ENCODE data around the gene LEO1. TPM values are rescaled to one million over a fixed set of nuclear protein-coding genes. Genes with fewer than 3 reads are reported as not detected.
A peak's percentile ranks its signal among the peaks of the same experiment; 100 is the strongest.

LEO1 gene
- total RNA-seq, 1 donor from 2014 or later: 25.5 TPM

- Mint-ChIP-seq H3K4me1 (ENCODE audit: unreplicated experiment) (peaks cover 41% of the 10 kb centered on the region), H3K27me3 (ENCODE audit: unreplicated experiment) (peaks cover 11% of the 10 kb centered on the region), H3K9me3 (ENCODE audit: unreplicated experiment) (no peaks in the 10 kb centered on the region), H3K4me3 (ENCODE audit: unreplicated experiment) (peak within 1 kb of the TSS; percentile 99), H3K36me3 (ENCODE audit: low read depth, unreplicated experiment) (peaks cover 10% of the 10 kb centered on the region), H3K27ac (ENCODE audit: unreplicated experiment) (peak within 1 kb of the TSS; percentile 96)
- TF ChIP-seq, protein P1, sequence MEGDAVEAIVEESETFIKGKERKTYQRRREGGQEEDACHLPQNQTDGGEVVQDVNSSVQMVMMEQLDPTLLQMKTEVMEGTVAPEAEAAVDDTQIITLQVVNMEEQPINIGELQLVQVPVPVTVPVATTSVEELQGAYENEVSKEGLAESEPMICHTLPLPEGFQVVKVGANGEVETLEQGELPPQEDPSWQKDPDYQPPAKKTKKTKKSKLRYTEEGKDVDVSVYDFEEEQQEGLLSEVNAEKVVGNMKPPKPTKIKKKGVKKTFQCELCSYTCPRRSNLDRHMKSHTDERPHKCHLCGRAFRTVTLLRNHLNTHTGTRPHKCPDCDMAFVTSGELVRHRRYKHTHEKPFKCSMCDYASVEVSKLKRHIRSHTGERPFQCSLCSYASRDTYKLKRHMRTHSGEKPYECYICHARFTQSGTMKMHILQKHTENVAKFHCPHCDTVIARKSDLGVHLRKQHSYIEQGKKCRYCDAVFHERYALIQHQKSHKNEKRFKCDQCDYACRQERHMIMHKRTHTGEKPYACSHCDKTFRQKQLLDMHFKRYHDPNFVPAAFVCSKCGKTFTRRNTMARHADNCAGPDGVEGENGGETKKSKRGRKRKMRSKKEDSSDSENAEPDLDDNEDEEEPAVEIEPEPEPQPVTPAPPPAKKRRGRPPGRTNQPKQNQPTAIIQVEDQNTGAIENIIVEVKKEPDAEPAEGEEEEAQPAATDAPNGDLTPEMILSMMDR (IDR thresholded peaks at IDR 0.05; ENCODE audit: unreplicated experiment): no peak
- peak; percentile 97 for DNase-seq (ENCODE audit: low spot score)
Observed at GRCh38 chr15:52018693-52019393, 47.3 kb upstream of the LEO1 start, which contains the start of gene MAPK6. Gene MAPK6, plus strand, starts transcription at chr15:52019219. Its CDS starts 27,242 bp downstream, at chr15:52046461.

- TF ChIP-seq, protein P1 (IDR thresholded peaks at IDR 0.05; ENCODE audit: unreplicated experiment): no peak
- peaks cover 11% of the 10 kb centered on the region for H3K27me3 Mint-ChIP-seq (ENCODE audit: unreplicated experiment)
- H3K9me3 Mint-ChIP-seq (ENCODE audit: unreplicated experiment): no peaks in the 10 kb centered on the region
- peaks cover 10% of the 10 kb centered on the region for H3K36me3 Mint-ChIP-seq (ENCODE audit: low read depth, unreplicated experiment)
- peak overlapping the region; percentile 93 for H3K4me3 Mint-ChIP-seq (ENCODE audit: unreplicated experiment)
- H3K27ac Mint-ChIP-seq (ENCODE audit: unreplicated experiment): peak overlapping the region; percentile 90
- peaks cover 43% of the 10 kb centered on the region for H3K4me1 Mint-ChIP-seq (ENCODE audit: unreplicated experiment)
- DNase-seq (ENCODE audit: low spot score): no peak
Observed at GRCh38 chr15:52018244-52018643, 46.7 kb upstream of the LEO1 start.

DNA sequence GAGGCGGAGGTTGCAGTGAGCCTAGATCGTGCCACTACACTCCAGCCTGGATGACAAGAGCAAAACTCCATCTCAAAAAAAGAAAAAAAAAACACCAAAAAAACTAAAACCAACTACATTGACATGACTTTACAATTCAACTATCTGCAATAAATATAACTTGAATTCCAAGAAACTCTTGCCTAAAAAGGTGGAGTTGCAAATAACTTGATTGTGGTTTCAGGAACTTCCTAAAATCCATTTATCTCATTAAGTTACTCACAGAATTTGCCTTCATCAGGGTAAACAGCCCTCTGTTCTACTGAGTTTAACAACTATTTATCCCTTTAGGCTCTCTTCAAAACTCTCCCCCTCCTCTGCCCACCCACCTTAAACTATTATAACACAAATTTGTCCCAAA, 44.7 kb upstream of the LEO1 start:
- Mint-ChIP-seq H3K9me3 (ENCODE audit: unreplicated experiment) (no peaks in the 10 kb centered on the region), H3K36me3 (ENCODE audit: low read depth, unreplicated experiment) (peaks cover 10% of the 10 kb centered on the region), H3K4me1 (ENCODE audit: unreplicated experiment) (peaks cover 44% of the 10 kb centered on the region), H3K27ac (ENCODE audit: unreplicated experiment) (no peak overlapping the region), H3K27me3 (ENCODE audit: unreplicated experiment) (peaks cover 11% of the 10 kb centered on the region), H3K4me3 (ENCODE audit: unreplicated experiment) (no peak overlapping the region)
- TF ChIP-seq, protein P1 (IDR thresholded peaks at IDR 0.05; ENCODE audit: unreplicated experiment): no peak
- DNase-seq (ENCODE audit: low spot score): no peak

DNA sequence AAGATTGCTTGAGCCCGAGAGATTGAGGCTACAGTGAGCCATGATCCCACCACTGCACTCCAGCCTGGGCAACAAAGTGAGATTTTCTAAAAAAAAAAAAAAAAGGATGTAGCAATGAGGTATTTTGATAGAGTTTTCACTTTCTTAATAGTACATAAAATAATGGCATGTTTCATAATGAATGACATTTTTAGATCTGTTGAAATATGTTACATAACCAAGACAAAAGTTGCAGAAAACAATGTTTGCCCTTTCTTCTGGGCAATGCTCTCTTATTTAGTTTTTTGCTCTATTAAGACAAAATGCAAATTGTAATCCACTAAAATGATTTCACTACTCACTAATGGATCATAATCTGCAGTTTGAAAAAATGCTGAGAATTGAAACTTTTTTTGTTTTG, 43.0 kb upstream of the LEO1 start:
- Mint-ChIP-seq H3K9me3 (ENCODE audit: unreplicated experiment) (no peaks in the 10 kb centered on the region), H3K27me3 (ENCODE audit: unreplicated experiment) (peaks cover 5% of the 10 kb centered on the region), H3K4me1 (ENCODE audit: unreplicated experiment) (peaks cover 38% of the 10 kb centered on the region), H3K27ac (ENCODE audit: unreplicated experiment) (no peak overlapping the region), H3K36me3 (ENCODE audit: low read depth, unreplicated experiment) (peaks cover 4% of the 10 kb centered on the region), H3K4me3 (ENCODE audit: unreplicated experiment) (no peak overlapping the region)
- TF ChIP-seq, protein P1 (IDR thresholded peaks at IDR 0.05; ENCODE audit: unreplicated experiment): no peak
- DNase-seq (ENCODE audit: low spot score): no peak

GRCh38 chr15:52013151-52013791, 41.7 kb upstream of the LEO1 start:
- Mint-ChIP-seq H3K27ac (ENCODE audit: unreplicated experiment) (no peak overlapping the region), H3K4me1 (ENCODE audit: unreplicated experiment) (peaks cover 45% of the 10 kb centered on the region), H3K27me3 (ENCODE audit: unreplicated experiment) (no peaks in the 10 kb centered on the region), H3K9me3 (ENCODE audit: unreplicated experiment) (no peaks in the 10 kb centered on the region), H3K36me3 (ENCODE audit: low read depth, unreplicated experiment) (peaks cover 1% of the 10 kb centered on the region), H3K4me3 (ENCODE audit: unreplicated experiment) (no peak overlapping the region)
- TF ChIP-seq, protein P1 (IDR thresholded peaks at IDR 0.05; ENCODE audit: unreplicated experiment): no peak
- DNase-seq (ENCODE audit: low spot score): no peak
